Endodermal cell (in vitro differentiated cells): ENCODE measurements around the gene FHAD1. TPM values are rescaled to one million over a fixed set of nuclear protein-coding genes. Genes with fewer than 3 reads are reported as not detected.

Experiments used
- DNase-seq: peaks from one replicate; pipeline ENCODE4 v3.0.0-alpha.2; 2017
- H3K27ac ChIP-seq: 2 replicates; pipeline ENCODE4 v1.5.1; 2013; ENCODE audit warnings: mild to moderate bottlenecking, low read depth, low read length, moderate library complexity
- H3K27me3 ChIP-seq: 2 replicates; pipeline ENCODE4 v1.6.1; 2013; ENCODE audit warnings: mild to moderate bottlenecking, low read length, moderate library complexity; ENCODE audit not compliant: insufficient read depth, control insufficient read depth, poor library complexity, severe bottlenecking
- H3K36me3 ChIP-seq: 2 replicates; pipeline ENCODE4 v1.7.0; 2013; ENCODE audit warnings: mild to moderate bottlenecking, low read length, moderate library complexity; ENCODE audit not compliant: control insufficient read depth, insufficient read depth
- H3K4me1 ChIP-seq: one replicate; pipeline ENCODE4 v1.7.0; 2013; ENCODE audit warnings: low read length; ENCODE audit not compliant: control insufficient read depth, insufficient read depth
- H3K4me3 ChIP-seq: 2 replicates; pipeline ENCODE4 v1.5.1; 2013; ENCODE audit warnings: mild to moderate bottlenecking, low read length, moderate library complexity
- H3K9ac ChIP-seq: 2 replicates; pipeline ENCODE4 v1.6.1; 2013; ENCODE audit warnings: mild to moderate bottlenecking, low read length, moderate library complexity; ENCODE audit not compliant: poor library complexity, severe bottlenecking; ENCODE audit errors: extremely low read depth
- H3K9me3 ChIP-seq: 2 replicates; pipeline ENCODE4 v1.6.1; 2013; ENCODE audit warnings: mild to moderate bottlenecking, low read length, moderate library complexity; ENCODE audit not compliant: control insufficient read depth
- H3K27ac Mint-ChIP-seq: 2 replicates; pipeline ENCODE4 v1.8.0; 2020; ENCODE audit warnings: mixed read lengths
- H3K27me3 Mint-ChIP-seq: 2 replicates; pipeline ENCODE4 v1.8.0; 2021; ENCODE audit warnings: mild to moderate bottlenecking, mixed read lengths; ENCODE audit not compliant: insufficient read depth
- H3K36me3 Mint-ChIP-seq: 2 replicates; pipeline ENCODE4 v1.8.0; 2020; ENCODE audit warnings: low read depth, mixed read lengths
- H3K4me1 Mint-ChIP-seq: 2 replicates; pipeline ENCODE4 v1.8.0; 2020; ENCODE audit warnings: mixed read lengths
- H3K4me3 Mint-ChIP-seq: 2 replicates; pipeline ENCODE4 v1.8.0; 2020; ENCODE audit warnings: mild to moderate bottlenecking, moderate library complexity, mixed read lengths
- H3K9me3 Mint-ChIP-seq: 2 replicates; pipeline ENCODE4 v1.8.0; 2020; ENCODE audit warnings: mild to moderate bottlenecking, mixed read lengths
- WGBS, 2 experiments: methylation state at CpG; one replicate each; pipeline versions ENCODE4 v1.1.5 to v1.1.7; 2013; ENCODE audit warnings: missing lambda C conversion rate in 2 of 2, mixed read lengths in 1 of 2; ENCODE audit not compliant: insufficient coverage in 1 of 2, insufficient read length in 1 of 2; 5-methylcytosine and 5-hydroxymethylcytosine counted together
- total RNA-seq, 2 donors: library from RNA; stranded (reverse); fragmentation: NEBNext Ultra II Directional in 1 of 2; extraction: Animal tissue kit (Norgen Biotek cat#: 25700) in 1 of 2; gene quantifications; 2 replicates in 1 of 2; 3 replicates in 1 of 2; pipeline ENCODE4 v1.2.1, GENCODE V29; 2021
- TF ChIP-seq, protein P1 (sequence below): fragments of 200-600 bp; sonication (generic); conservative IDR thresholded peaks from 2 replicates; pipeline ENCODE4 v1.5.0; 2021; ENCODE audit warnings: antibody characterized with exemption, mild to moderate bottlenecking

Gene FHAD1
- total RNA-seq, 2 donors from 2014 or later: 2.9 to 3.6 TPM

GRCh38 chr1:15207829-15208429 is 39.1 kb upstream of the FHAD1 start:
- Histone ChIP-seq H3K27me3 (no peaks in the 10 kb centered on the region), H3K9me3 (no peaks in the 10 kb centered on the region), H3K36me3 (no peaks in the 10 kb centered on the region), H3K4me1 (peaks cover 16% of the 10 kb centered on the region), H3K9ac (no peak overlapping the region), H3K4me3 (no peak overlapping the region), H3K27ac (no peak overlapping the region)
- DNase-seq: peak; percentile 72
- Mint-ChIP-seq H3K36me3 (peaks cover 2% of the 10 kb centered on the region), H3K27me3 (no peaks in the 10 kb centered on the region), H3K4me3 (no peak overlapping the region), H3K27ac (peak overlapping the region; percentile 52), H3K4me1 (peaks cover 19% of the 10 kb centered on the region), H3K9me3 (no peaks in the 10 kb centered on the region)
- TF ChIP-seq, protein P1, sequence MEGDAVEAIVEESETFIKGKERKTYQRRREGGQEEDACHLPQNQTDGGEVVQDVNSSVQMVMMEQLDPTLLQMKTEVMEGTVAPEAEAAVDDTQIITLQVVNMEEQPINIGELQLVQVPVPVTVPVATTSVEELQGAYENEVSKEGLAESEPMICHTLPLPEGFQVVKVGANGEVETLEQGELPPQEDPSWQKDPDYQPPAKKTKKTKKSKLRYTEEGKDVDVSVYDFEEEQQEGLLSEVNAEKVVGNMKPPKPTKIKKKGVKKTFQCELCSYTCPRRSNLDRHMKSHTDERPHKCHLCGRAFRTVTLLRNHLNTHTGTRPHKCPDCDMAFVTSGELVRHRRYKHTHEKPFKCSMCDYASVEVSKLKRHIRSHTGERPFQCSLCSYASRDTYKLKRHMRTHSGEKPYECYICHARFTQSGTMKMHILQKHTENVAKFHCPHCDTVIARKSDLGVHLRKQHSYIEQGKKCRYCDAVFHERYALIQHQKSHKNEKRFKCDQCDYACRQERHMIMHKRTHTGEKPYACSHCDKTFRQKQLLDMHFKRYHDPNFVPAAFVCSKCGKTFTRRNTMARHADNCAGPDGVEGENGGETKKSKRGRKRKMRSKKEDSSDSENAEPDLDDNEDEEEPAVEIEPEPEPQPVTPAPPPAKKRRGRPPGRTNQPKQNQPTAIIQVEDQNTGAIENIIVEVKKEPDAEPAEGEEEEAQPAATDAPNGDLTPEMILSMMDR: no peak
- WGBS, 2 experiments: 74 to 80% methylated on average over 6 of the region's 6 CpGs

GRCh38 chr1:15210651-15211375 is 36.2 kb upstream of the FHAD1 start:
- Histone ChIP-seq H3K27me3 (no peaks in the 10 kb centered on the region), H3K9ac (no peak overlapping the region), H3K4me3 (no peak overlapping the region), H3K27ac (no peak overlapping the region), H3K4me1 (peaks cover 16% of the 10 kb centered on the region), H3K9me3 (no peaks in the 10 kb centered on the region), H3K36me3 (no peaks in the 10 kb centered on the region)
- no peak for DNase-seq
- Mint-ChIP-seq H3K27me3 (no peaks in the 10 kb centered on the region), H3K36me3 (peaks cover 8% of the 10 kb centered on the region), H3K4me3 (no peak overlapping the region), H3K27ac (no peak overlapping the region), H3K9me3 (no peaks in the 10 kb centered on the region), H3K4me1 (peaks cover 19% of the 10 kb centered on the region)
- WGBS, 2 experiments: 98 to 100% methylated on average over 1 to 7 of the region's 7 CpGs
- TF ChIP-seq, protein P1: no peak

DNA sequence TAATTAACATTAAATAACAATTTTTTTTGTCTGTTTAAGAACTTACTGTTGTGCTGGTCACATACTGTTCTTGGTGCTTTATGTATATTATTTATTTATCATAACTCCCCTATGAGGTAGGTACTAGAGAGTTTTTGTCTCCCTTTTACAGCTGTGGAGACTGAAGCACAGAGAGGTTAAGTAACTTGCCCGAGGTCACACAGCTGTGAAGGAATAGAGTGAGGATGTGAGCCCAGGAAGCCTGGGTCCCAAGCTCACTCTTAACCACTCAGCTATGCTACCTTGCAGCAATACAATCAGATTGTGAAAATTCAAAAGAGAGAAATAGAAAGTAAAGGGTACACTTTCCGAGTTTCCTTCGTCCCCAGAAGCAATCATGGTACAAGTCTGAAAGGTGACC is 35.6 kb upstream of the FHAD1 start:
- peaks cover 13% of the 10 kb centered on the region for H3K4me1 ChIP-seq
- Mint-ChIP-seq H3K9me3 (no peaks in the 10 kb centered on the region), H3K4me3 (no peak overlapping the region), H3K36me3 (peaks cover 8% of the 10 kb centered on the region), H3K4me1 (peaks cover 18% of the 10 kb centered on the region), H3K27ac (no peak overlapping the region), H3K27me3 (no peaks in the 10 kb centered on the region)
- H3K27me3 ChIP-seq: no peaks in the 10 kb centered on the region
- no peak overlapping the region for H3K4me3 ChIP-seq
- TF ChIP-seq, protein P1: no peak
- no peaks in the 10 kb centered on the region for H3K9me3 ChIP-seq
- DNase-seq: no peak
- no peak overlapping the region for H3K27ac ChIP-seq
- WGBS, 2 experiments: 93 to 100% methylated on average over 2 to 3 of the region's 3 CpGs
- H3K36me3 ChIP-seq: no peaks in the 10 kb centered on the region
- no peak overlapping the region for H3K9ac ChIP-seq
